C4-2B (cell line): Measurements from ENCODE around the gene IGFL3.

Source experiments
- CTCF ChIP-seq: fragments of 450-650 bp; conservative IDR thresholded peaks from 2 replicates; pipeline ENCODE4 v1.5.1; 2017; ENCODE audit warnings: mild to moderate bottlenecking
- ZFX ChIP-seq: fragments of 450-650 bp; IDR thresholded peaks from 2 replicates; pipeline ENCODE4 v1.6.1; 2017

- no peak for TF ChIP-seq CTCF
- no peak for TF ChIP-seq ZFX
These were observed 35.8 kb upstream of the IGFL3 start for GRCh38 chr19:46160233-46160775.
